K562 (cell line): ENCODE data around the gene TBC1D9. TPM values are rescaled to one million over a fixed set of nuclear protein-coding genes. Genes with fewer than 3 reads are reported as not detected.

ENCODE experiments used
- ATAC-seq: fragments of 200-7000 bp; cut with Tn5 transposase; 3 replicates; pipeline ENCODE4 v1.9.1; 2020; ENCODE audit warnings: moderate library complexity
- BruUV-seq: library from RNA; stranded (reverse); fragments of 400-500 nt; replicated peaks from 2 replicates; lab custom pipeline; 2021; lab: Mats Ljungman, UMichigan
- CTCF ChIA-PET: fragments of 300-600 bp; formaldehyde crosslinking; extraction: SDS; loops from one replicate; lab custom pipeline; 2021; ENCODE audit warnings: low intra/inter-chr PET ratio; lab: Yijun Ruan, JAX
- POLR2A ChIA-PET: fragments of 300-600, 350-650 bp; sonication (Branson Sonifier 250); formaldehyde crosslinking; extraction: SDS; loops from one replicate; lab custom pipeline; 2021; ENCODE audit warnings: antibody characterized with exemption, inconsistent platforms; lab: Yijun Ruan, JAX
- DNase-seq, 4 experiments: peaks; one replicate each; pipeline versions ENCODE4 v3.0.0 to v3.0.0-alpha.2; 2011 to 2018; ENCODE audit warnings: low spot score in 3 of 4, mixed read lengths in 3 of 4; ENCODE audit errors: extremely low read depth in 1 of 4
- FAIRE-seq: peaks from 2 replicates; lab custom pipeline; 2011; peaks lifted over from hg19 to GRCh38; lab: Jason Lieb, UNC
- H2AFZ ChIP-seq: 2 replicates; pipeline ENCODE4 v1.6.0; 2011; ENCODE audit warnings: low read depth, low read length, control low read depth, inconsistent platforms
- H3K27ac ChIP-seq: fragments of 200-600 bp; 3 replicates; pipeline ENCODE4 v1.8.0; 2011; ENCODE audit warnings: low read depth, mild to moderate bottlenecking, control low read depth, inconsistent platforms, low read length, moderate library complexity, mixed read lengths; ENCODE audit errors: extremely low read depth
- H3K27me3 ChIP-seq, 2 experiments: fragments of 300-600 bp in 1 of 2; 2 replicates in 1 of 2; 3 replicates in 1 of 2; pipeline versions ENCODE4 v1.6.0 to v1.8.0; 2011; ENCODE audit warnings: inconsistent platforms in 2 of 2, low read length in 2 of 2, mild to moderate bottlenecking in 1 of 2, mixed read lengths in 1 of 2, moderate library complexity in 1 of 2; ENCODE audit not compliant: control insufficient read depth in 2 of 2, insufficient read depth in 2 of 2
- H3K36me3 ChIP-seq: fragments of 300-600 bp; 3 replicates; pipeline ENCODE4 v1.8.0; 2011; ENCODE audit warnings: mild to moderate bottlenecking, low read length, inconsistent platforms; ENCODE audit not compliant: control insufficient read depth, insufficient read depth
- H3K4me1 ChIP-seq, 2 experiments: fragments of 200-600 bp in 1 of 2; replicated peaks in 1 of 2; 2 replicates in 1 of 2; 3 replicates in 1 of 2; pipeline versions ENCODE4 v1.5.1 to v1.8.0; 2011; ENCODE audit warnings: inconsistent platforms in 2 of 2, low read length in 2 of 2, mild to moderate bottlenecking in 1 of 2, mixed read lengths in 1 of 2, moderate library complexity in 1 of 2; ENCODE audit not compliant: control insufficient read depth in 2 of 2, insufficient read depth in 2 of 2
- H3K4me2 ChIP-seq: 2 replicates; pipeline ENCODE4 v1.6.1; 2011; ENCODE audit warnings: low read length, control low read depth, inconsistent platforms, mixed read lengths; ENCODE audit not compliant: insufficient read depth
- H3K4me3 ChIP-seq: fragments of 200-600 bp; sonication (generic), shearing (Covaris generic); 2 replicates; pipeline ENCODE4 v1.5.1; 2016; ENCODE audit warnings: control low read depth, inconsistent platforms
- H3K79me2 ChIP-seq: fragments of 200-600 bp; 3 replicates; pipeline ENCODE4 v1.8.0; 2011; ENCODE audit warnings: low read length, inconsistent platforms; ENCODE audit not compliant: control insufficient read depth, insufficient read depth
- H3K9ac ChIP-seq, 2 experiments: 2 replicates each; pipeline versions ENCODE4 v1.6.0 to v1.6.1; 2011; ENCODE audit warnings: low read depth in 2 of 2, low read length in 2 of 2, control low read depth in 1 of 2, inconsistent platforms in 1 of 2, mild to moderate bottlenecking in 1 of 2, mixed read lengths in 1 of 2; ENCODE audit not compliant: insufficient read depth in 1 of 2
- H3K9me1 ChIP-seq: one replicate; pipeline ENCODE4 v1.6.0; 2011; ENCODE audit warnings: inconsistent platforms, mild to moderate bottlenecking, low read length, moderate library complexity; ENCODE audit not compliant: control insufficient read depth, insufficient read depth
- H3K9me3 ChIP-seq: replicated peaks from 2 replicates; pipeline ENCODE4 v1.5.1; 2011; ENCODE audit warnings: low read depth, low read length, inconsistent platforms; ENCODE audit not compliant: control insufficient read depth, insufficient read depth
- H4K20me1 ChIP-seq: replicated peaks from 2 replicates; pipeline ENCODE4 v1.6.1; 2011; ENCODE audit warnings: low read length, inconsistent platforms, mixed read lengths; ENCODE audit not compliant: control insufficient read depth, insufficient read depth
- CXXC5 ChIP-seq: fragments of 250-450 bp; sonication (Bioruptor Pico); IDR thresholded peaks from 2 replicates; pipeline ENCODE4 v1.8.0; 2022; ENCODE audit warnings: inconsistent platforms, mild to moderate bottlenecking, moderate library complexity
- FIP1L1 ChIP-seq: fragments of 200-400 bp; formaldehyde crosslinking; IDR thresholded peaks from 2 replicates; pipeline ENCODE4 v1.6.1; 2018; ENCODE audit warnings: mild to moderate bottlenecking, low read depth, low read length; ENCODE audit not compliant: poor library complexity, severe bottlenecking
- HDAC1 ChIP-seq, 2 experiments: fragments of 450-650 bp; IDR thresholded peaks; 2 replicates each; pipeline ENCODE4 v1.6.1; 2016 to 2017; ENCODE audit warnings: inconsistent platforms in 1 of 2, mild to moderate bottlenecking in 1 of 2, moderate library complexity in 1 of 2
- MCM5 ChIP-seq: fragments of 450-650 bp; IDR thresholded peaks from 2 replicates; pipeline ENCODE4 v1.6.1; 2016; ENCODE audit warnings: low read depth
- OTX1 ChIP-seq: fragments of 450-650 bp; formaldehyde crosslinking; IDR thresholded peaks from 2 replicates; pipeline ENCODE4 v1.4.0; 2022; ENCODE audit warnings: mild to moderate bottlenecking
- PHB2 ChIP-seq: fragments of 450-650 bp; IDR thresholded peaks from 2 replicates; pipeline ENCODE4 v1.6.1; 2017; ENCODE audit warnings: low read depth
- POLR3A ChIP-seq: IDR thresholded peaks from 2 replicates; pipeline ENCODE4 v1.6.1; 2011; ENCODE audit warnings: borderline replicate concordance, mild to moderate bottlenecking, moderate library complexity; ENCODE audit not compliant: insufficient read length, insufficient read depth; ENCODE audit errors: extremely low read depth
- RAD21 ChIP-seq, 2 experiments: fragments of 250-450 bp in 1 of 2; fragments of 450-650 bp in 1 of 2; sonication (Bioruptor Pico) in 1 of 2; formaldehyde crosslinking in 1 of 2; IDR thresholded peaks in 1 of 2; conservative IDR thresholded peaks in 1 of 2; 2 replicates each; pipeline versions ENCODE4 v1.4.0 to v1.8.0; 2020 to 2022; ENCODE audit warnings: mild to moderate bottlenecking in 2 of 2, moderate library complexity in 1 of 2
- RFX1 ChIP-seq: fragments of 450-650 bp; IDR thresholded peaks from 2 replicates; pipeline ENCODE4 v1.6.1; 2016; ENCODE audit warnings: mild to moderate bottlenecking, moderate library complexity
- SAFB2 ChIP-seq: fragments of 200-400 bp; formaldehyde crosslinking; IDR thresholded peaks from 2 replicates; pipeline ENCODE4 v1.6.1; 2018; ENCODE audit warnings: borderline replicate concordance, low read length, low read depth, moderate library complexity; ENCODE audit not compliant: severe bottlenecking
- TARDBP ChIP-seq: fragments of 450-650 bp; IDR thresholded peaks from 2 replicates; pipeline ENCODE4 v1.6.1; 2016
- TFAM ChIP-seq: fragments of 250-450 bp; sonication (Bioruptor Pico); conservative IDR thresholded peaks from 2 replicates; pipeline ENCODE4 v1.5.0; 2021; ENCODE audit warnings: mild to moderate bottlenecking, moderate library complexity
- ZEB2 ChIP-seq: fragments of 450-650 bp; IDR thresholded peaks from 2 replicates; pipeline ENCODE4 v1.6.1; 2016
- ZNF717 ChIP-seq: fragments of 250-450 bp; sonication (Bioruptor Pico); IDR thresholded peaks from 2 replicates; pipeline ENCODE4 v1.5.0; 2021
- WGBS: fragments of 100-300 bp; shearing (Covaris generic); methylation state at CpG from one replicate; pipeline ENCODE4 v1.1.6; 2016; ENCODE audit warnings: low coverage, mixed read lengths; ENCODE audit not compliant: insufficient coverage; ENCODE audit errors: missing lambda C conversion rate; 5-methylcytosine and 5-hydroxymethylcytosine counted together
- in situ Hi-C: fragments of 300-500 bp; cut with MboI; formaldehyde crosslinking; loops from 4 replicates; pipeline ENCODE4 v1.15.0; 2018; ENCODE audit warnings: inconsistent platforms, mixed read lengths
- intact Hi-C: fragments of 100-400 bp; cut with micrococcal nuclease; formaldehyde crosslinking; loops from 2 replicates; pipeline ENCODE4 v1.14.2; 2022
- polyA plus RNA-seq, 8 experiments: library from polyadenylated mRNA; depleted of rRNA in 4 of 8; stranded (reverse) in 5 of 8; unstranded in 3 of 8; fragments of >200 nt; fragmentation: Nextera tagmentation in 2 of 8; fragmentation: Illumina TruSeq in 1 of 8; extraction: Ambion mirVana in 2 of 8; extraction: Trizol in 1 of 8; gene quantifications; 2 replicates each; pipeline versions ENCODE4 v1.2.1 to v1.2.3, GENCODE V29; 2011 to 2014; ENCODE audit warnings: inconsistent platforms in 1 of 8, missing spikeins in 1 of 8
- total RNA-seq, 7 experiments: library from RNA; depleted of rRNA in 6 of 7; stranded (reverse); fragments of >200 nt in 6 of 7; fragmentation: Illumina TruSeq in 2 of 7; extraction: Trizol in 2 of 7; gene quantifications; 2 replicates each; pipeline versions ENCODE4 v1.2.1 to v1.2.3, GENCODE V29; 2011 to 2021; ENCODE audit warnings: low replicate concordance in 1 of 7
- TF ChIP-seq, protein P1 (sequence below): fragments of 200-800 bp; sonication (Bioruptor generic); IDR thresholded peaks from 2 replicates; pipeline ENCODE4 v1.6.1; 2017; ENCODE audit warnings: missing genetic modification characterization, missing compliant biosample characterization
- TF ChIP-seq, protein P2 (sequence below): fragments of 450-650 bp; formaldehyde crosslinking; IDR thresholded peaks from 2 replicates; pipeline ENCODE4 v1.4.0; 2020; ENCODE audit warnings: mild to moderate bottlenecking
- TF ChIP-seq, protein P3 (sequence below), 2 experiments: fragments of 200-800 bp in 1 of 2; sonication (Bioruptor generic) in 1 of 2; sonication (generic) in 1 of 2; formaldehyde crosslinking in 1 of 2; IDR thresholded peaks in 1 of 2; conservative IDR thresholded peaks in 1 of 2; 2 replicates each; pipeline versions ENCODE4 v1.5.0 to v1.6.1; 2016 to 2020; ENCODE audit warnings: missing compliant biosample characterization in 1 of 2, missing genetic modification characterization in 1 of 2, missing genetic modification reagents in 1 of 2

Gene TBC1D9
- total and polyA plus RNA-seq, 9 of the 15 experiments (the other 6 are each of a cell fraction or from before 2014, with no cell fraction given): 0.13 TPM; not detected in 8

DNA sequence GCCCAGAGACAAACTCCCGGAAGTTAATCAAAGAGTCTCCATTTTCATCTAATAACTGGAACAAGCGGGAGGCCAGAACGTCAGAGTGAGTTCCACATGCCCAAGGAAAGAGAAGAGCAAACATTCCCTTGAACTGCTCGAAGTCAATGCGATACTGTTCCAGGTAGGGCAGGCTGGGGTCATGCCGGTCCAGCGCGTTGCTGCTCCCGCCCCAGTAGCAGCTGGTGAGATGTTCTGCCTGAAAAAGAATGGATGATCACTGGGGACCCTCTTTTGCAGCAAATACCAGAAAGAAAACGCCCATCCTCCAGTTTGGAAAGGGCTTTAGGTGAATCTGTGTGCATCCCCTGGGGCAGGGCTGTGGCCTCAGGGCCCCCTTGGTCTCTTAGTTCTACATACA lies 122.2 kb downstream of the TBC1D9 start:
- 2% methylated on average over 10 of the region's 10 CpGs for WGBS
- ChIA-PET CTCF (no interaction called here), POLR2A (no interaction called here)
- Histone ChIP-seq H3K27me3 (peaks cover 0 to 5% of the 10 kb centered on the region in 2 experiments; a peak in 4 of 5 replicates), H3K36me3 (no peaks in the 10 kb centered on the region), H3K79me2 (no peaks in the 10 kb centered on the region), H3K4me3 (no peak overlapping the region), H3K4me2 (no peak overlapping the region), H2AFZ (no peak overlapping the region), H3K9ac (no peak overlapping the region), H3K4me1 (no peaks in the 10 kb centered on the region), H4K20me1 (no peaks in the 10 kb centered on the region), H3K27ac (no peak overlapping the region), H3K9me3 (no peaks in the 10 kb centered on the region), H3K9me1 (no peaks in the 10 kb centered on the region)
- no peak for DNase-seq
- intact Hi-C loops: no loop called here
- no peak for ATAC-seq
- BruUV-seq: no TSS peak
- FAIRE-seq: no peak
- in situ Hi-C loops: no loop called here
- TF ChIP-seq, protein P1, sequence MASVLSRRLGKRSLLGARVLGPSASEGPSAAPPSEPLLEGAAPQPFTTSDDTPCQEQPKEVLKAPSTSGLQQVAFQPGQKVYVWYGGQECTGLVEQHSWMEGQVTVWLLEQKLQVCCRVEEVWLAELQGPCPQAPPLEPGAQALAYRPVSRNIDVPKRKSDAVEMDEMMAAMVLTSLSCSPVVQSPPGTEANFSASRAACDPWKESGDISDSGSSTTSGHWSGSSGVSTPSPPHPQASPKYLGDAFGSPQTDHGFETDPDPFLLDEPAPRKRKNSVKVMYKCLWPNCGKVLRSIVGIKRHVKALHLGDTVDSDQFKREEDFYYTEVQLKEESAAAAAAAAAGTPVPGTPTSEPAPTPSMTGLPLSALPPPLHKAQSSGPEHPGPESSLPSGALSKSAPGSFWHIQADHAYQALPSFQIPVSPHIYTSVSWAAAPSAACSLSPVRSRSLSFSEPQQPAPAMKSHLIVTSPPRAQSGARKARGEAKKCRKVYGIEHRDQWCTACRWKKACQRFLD (CRISPR knock-in tag): no peak
- TF ChIP-seq RAD21 (CRISPR knock-in tag; conservative IDR thresholded peaks at IDR 0.05 in 1 of 2, IDR thresholded peaks at IDR 0.05 in 1 of 2) (no peak), FIP1L1 (no peak), POLR3A (no peak), HDAC1 (IDR thresholded peaks at IDR 0.05) (no peak), CXXC5 (CRISPR knock-in tag) (no peak), RFX1 (no peak), TFAM (CRISPR knock-in tag) (no peak), MCM5 (no peak), OTX1 (CRISPR knock-in tag) (no peak), TARDBP (no peak), ZEB2 (no peak), PHB2 (no peak), SAFB2 (no peak), ZNF717 (CRISPR knock-in tag) (no peak)
- TF ChIP-seq, protein P2, sequence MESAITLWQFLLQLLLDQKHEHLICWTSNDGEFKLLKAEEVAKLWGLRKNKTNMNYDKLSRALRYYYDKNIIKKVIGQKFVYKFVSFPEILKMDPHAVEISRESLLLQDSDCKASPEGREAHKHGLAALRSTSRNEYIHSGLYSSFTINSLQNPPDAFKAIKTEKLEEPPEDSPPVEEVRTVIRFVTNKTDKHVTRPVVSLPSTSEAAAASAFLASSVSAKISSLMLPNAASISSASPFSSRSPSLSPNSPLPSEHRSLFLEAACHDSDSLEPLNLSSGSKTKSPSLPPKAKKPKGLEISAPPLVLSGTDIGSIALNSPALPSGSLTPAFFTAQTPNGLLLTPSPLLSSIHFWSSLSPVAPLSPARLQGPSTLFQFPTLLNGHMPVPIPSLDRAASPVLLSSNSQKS: no peak
- TF ChIP-seq, protein P3, sequence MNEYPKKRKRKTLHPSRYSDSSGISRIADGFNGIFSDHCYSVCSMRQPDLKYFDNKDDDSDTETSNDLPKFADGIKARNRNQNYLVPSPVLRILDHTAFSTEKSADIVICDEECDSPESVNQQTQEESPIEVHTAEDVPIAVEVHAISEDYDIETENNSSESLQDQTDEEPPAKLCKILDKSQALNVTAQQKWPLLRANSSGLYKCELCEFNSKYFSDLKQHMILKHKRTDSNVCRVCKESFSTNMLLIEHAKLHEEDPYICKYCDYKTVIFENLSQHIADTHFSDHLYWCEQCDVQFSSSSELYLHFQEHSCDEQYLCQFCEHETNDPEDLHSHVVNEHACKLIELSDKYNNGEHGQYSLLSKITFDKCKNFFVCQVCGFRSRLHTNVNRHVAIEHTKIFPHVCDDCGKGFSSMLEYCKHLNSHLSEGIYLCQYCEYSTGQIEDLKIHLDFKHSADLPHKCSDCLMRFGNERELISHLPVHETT (CRISPR knock-in tag; conservative IDR thresholded peaks at IDR 0.05 in 1 of 2, IDR thresholded peaks at IDR 0.05 in 1 of 2): no peak
